A673 (cell line): ENCODE results near the gene SMARCC2.

Experiments
- CTCF ChIP-seq: fragments of 300-800, 200-600 bp; sonication (generic); conservative IDR thresholded peaks from 2 replicates; pipeline ENCODE4 v1.5.1; 2017; ENCODE audit warnings: low read depth, mild to moderate bottlenecking, antibody characterized with exemption, low read length, moderate library complexity, mixed read lengths
- EZH2 ChIP-seq: fragments of 200-600 bp; sonication (generic); IDR thresholded peaks from 2 replicates; pipeline ENCODE4 v1.6.1; 2017; ENCODE audit warnings: borderline replicate concordance, low read depth, mild to moderate bottlenecking, mixed read lengths, antibody characterized with exemption, low read length; ENCODE audit not compliant: poor library complexity, severe bottlenecking

DNA sequence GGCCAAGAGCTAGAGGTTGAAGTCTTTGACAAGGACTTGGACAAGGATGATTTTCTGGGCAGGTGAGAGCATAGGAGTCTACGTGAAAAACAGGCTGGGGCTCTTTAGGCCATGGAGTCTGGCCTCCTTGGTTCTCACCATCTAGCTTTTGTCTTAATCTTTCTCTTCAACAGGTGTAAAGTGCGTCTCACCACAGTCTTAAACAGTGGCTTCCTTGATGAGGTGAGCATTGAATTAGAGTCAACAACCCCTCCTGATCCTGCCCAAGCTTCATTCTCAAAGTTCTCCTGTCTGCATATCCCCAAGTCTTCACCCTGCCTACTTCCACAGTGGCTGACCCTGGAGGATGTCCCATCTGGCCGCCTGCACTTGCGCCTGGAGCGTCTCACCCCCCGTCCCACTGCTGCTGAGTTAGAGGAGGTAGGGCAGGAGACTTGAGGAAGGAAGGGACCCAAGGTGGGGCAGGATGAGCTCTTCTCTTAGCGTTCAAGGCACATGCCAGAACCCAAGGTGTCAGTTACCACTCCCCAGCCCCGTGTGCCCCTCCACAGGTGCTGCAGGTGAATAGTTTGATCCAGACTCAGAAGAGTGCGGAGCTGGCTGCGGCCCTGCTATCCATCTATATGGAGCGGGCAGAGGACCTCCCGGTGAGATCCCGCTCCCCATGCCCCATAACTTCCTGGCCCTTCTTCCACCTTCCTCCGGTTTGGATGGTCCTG, 51.3 kb downstream of the SMARCC2 start:
- TF ChIP-seq CTCF (no peak), EZH2 (no peak)
